ENCODE measurements around the gene GALNTL6. TPM values are rescaled to one million over a fixed set of nuclear protein-coding genes. Genes with fewer than 3 reads are reported as not detected.

Gene GALNTL6
- total RNA-seq, 4 donors from 2014 or later = 0.26 to 4.0 (median 1.5) TPM; not detected in 1

DNA sequence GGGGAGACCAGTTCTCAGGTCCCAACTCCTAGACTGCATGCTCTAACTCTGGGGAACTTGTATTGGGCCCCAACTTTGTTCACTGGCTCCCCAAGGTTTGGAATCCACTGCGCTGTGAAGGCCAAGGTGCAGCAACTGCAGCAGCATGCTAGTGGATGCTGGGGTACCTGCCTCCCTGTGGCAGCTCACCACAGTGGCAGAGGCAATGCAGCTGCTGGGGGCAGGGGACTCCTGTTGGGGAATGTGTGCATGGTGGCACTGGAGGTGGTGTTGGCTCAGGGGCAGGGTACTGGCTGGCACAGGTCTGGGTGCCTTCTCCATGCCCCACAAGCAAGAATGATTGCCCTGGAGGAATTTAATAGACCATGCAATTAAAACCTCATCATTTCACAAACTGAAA is 862.0 kb downstream of the GALNTL6 start:
- Histone ChIP-seq H3K36me3 (no peaks in the 10 kb centered on the region), H3K27me3 (no peaks in the 10 kb centered on the region), H3K9me3 (no peaks in the 10 kb centered on the region), H3K27ac (no peak overlapping the region), H3K4me1 (no peaks in the 10 kb centered on the region), H3K4me3 (no peak overlapping the region)
- 91% methylated on average over 1 of the region's 1 CpG for WGBS
- TF ChIP-seq EP300 (IDR thresholded peaks at IDR 0.05) (no peak), POLR2AphosphoS5 (IDR thresholded peaks at IDR 0.05) (no peak), POLR2A (IDR thresholded peaks at IDR 0.05) (no peak)
- TF ChIP-seq, protein P1, sequence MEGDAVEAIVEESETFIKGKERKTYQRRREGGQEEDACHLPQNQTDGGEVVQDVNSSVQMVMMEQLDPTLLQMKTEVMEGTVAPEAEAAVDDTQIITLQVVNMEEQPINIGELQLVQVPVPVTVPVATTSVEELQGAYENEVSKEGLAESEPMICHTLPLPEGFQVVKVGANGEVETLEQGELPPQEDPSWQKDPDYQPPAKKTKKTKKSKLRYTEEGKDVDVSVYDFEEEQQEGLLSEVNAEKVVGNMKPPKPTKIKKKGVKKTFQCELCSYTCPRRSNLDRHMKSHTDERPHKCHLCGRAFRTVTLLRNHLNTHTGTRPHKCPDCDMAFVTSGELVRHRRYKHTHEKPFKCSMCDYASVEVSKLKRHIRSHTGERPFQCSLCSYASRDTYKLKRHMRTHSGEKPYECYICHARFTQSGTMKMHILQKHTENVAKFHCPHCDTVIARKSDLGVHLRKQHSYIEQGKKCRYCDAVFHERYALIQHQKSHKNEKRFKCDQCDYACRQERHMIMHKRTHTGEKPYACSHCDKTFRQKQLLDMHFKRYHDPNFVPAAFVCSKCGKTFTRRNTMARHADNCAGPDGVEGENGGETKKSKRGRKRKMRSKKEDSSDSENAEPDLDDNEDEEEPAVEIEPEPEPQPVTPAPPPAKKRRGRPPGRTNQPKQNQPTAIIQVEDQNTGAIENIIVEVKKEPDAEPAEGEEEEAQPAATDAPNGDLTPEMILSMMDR (IDR thresholded peaks at IDR 0.05) = no peak
- DNase-seq (ENCODE audit: low spot score in 2 of 2) = no peak

DNA sequence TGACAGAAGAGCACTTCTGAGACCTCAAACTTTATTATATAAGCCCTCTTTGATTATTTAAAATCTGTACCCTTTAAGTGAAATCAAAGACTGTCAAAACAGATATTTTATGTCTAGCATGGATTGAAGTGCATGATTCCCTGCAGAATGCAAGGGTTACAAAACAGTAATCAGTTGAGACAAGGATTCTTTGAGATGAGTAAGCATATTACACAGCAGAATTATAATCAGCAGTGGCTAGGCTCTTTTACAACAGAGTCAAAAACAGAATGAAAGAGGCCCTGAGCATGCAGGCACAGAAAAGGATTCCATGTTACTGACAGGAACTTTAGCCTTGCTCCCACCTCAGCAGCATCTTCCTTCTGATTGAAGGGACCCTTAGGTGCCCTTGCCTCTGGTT is 867.5 kb downstream of the GALNTL6 start:
- H3K27me3 ChIP-seq = no peaks in the 10 kb centered on the region
- DNase-seq (ENCODE audit: low spot score in 2 of 2) = no peak
- no peaks in the 10 kb centered on the region for H3K9me3 ChIP-seq
- no peaks in the 10 kb centered on the region for H3K4me1 ChIP-seq
- no peak for TF ChIP-seq POLR2AphosphoS5 (IDR thresholded peaks at IDR 0.05)
- TF ChIP-seq EP300 (IDR thresholded peaks at IDR 0.05) = no peak
- TF ChIP-seq, protein P1 (IDR thresholded peaks at IDR 0.05) = no peak
- TF ChIP-seq POLR2A (IDR thresholded peaks at IDR 0.05) = no peak
- no peak overlapping the region for H3K27ac ChIP-seq
- no peaks in the 10 kb centered on the region for H3K36me3 ChIP-seq
- H3K4me3 ChIP-seq = no peak overlapping the region

DNA sequence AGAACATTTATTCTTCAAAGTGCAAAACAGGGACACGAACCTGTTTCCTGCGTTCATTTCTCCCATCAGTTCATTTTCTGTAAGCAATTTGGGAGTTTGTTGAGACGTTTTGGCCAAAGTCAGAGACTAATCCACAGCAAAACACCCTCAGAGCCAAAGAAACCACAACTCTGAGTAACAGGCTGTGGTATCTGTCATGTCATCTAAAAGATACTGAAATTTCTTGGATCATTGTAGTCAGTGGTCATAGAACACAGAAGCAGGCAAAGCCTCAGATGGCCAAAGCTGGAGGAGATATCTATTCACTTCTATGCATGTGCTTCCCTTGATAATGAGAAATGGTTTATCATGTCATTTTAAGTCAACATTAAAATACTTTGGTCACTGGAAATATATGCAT is 869.8 kb downstream of the GALNTL6 start:
- H3K27me3 ChIP-seq = no peaks in the 10 kb centered on the region
- WGBS = 73% methylated on average over 3 of the region's 3 CpGs

DNA sequence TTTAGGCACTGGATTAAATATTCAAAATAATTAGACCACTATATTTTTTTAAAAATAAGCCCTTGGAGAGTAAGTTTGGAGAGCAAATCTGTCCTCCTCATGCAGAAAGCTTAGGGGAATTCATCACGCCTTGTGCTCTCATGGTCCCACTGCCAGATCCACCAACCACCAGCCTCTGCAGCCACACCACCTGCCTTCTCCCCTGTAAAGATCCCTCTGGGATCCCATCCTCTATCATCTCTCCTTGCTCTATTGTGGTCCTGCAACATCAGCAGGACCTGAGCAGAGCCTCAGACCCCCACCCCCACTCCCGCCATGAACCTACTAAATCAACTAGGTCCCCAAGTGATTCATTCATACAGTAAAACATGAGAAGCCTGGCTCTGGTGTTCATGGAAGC is 872.8 kb downstream of the GALNTL6 start:
- Histone ChIP-seq H3K27ac (no peak overlapping the region), H3K9me3 (no peaks in the 10 kb centered on the region), H3K36me3 (no peaks in the 10 kb centered on the region), H3K4me3 (no peak overlapping the region), H3K4me1 (no peaks in the 10 kb centered on the region), H3K27me3 (no peaks in the 10 kb centered on the region)
- WGBS = 89% methylated on average over 2 of the region's 2 CpGs
- TF ChIP-seq EP300 (IDR thresholded peaks at IDR 0.05) = no peak
- TF ChIP-seq POLR2AphosphoS5 (IDR thresholded peaks at IDR 0.05) = no peak
- TF ChIP-seq POLR2A (IDR thresholded peaks at IDR 0.05) = no peak
- TF ChIP-seq, protein P1 (IDR thresholded peaks at IDR 0.05) = no peak
- DNase-seq (ENCODE audit: low spot score in 2 of 2) = no peak

More for the DNA sequence above, 869.8 kb downstream of the GALNTL6 start:
- no peak overlapping the region for H3K27ac ChIP-seq
- DNase-seq (ENCODE audit: low spot score in 2 of 2) = no peak
- no peaks in the 10 kb centered on the region for H3K36me3 ChIP-seq
- H3K4me3 ChIP-seq = no peak overlapping the region
- no peaks in the 10 kb centered on the region for H3K4me1 ChIP-seq
- no peaks in the 10 kb centered on the region for H3K9me3 ChIP-seq
- no peak for TF ChIP-seq POLR2AphosphoS5 (IDR thresholded peaks at IDR 0.05)
- no peak for TF ChIP-seq EP300 (IDR thresholded peaks at IDR 0.05)
- no peak for TF ChIP-seq POLR2A (IDR thresholded peaks at IDR 0.05)
- TF ChIP-seq, protein P1 (IDR thresholded peaks at IDR 0.05) = no peak

DNA sequence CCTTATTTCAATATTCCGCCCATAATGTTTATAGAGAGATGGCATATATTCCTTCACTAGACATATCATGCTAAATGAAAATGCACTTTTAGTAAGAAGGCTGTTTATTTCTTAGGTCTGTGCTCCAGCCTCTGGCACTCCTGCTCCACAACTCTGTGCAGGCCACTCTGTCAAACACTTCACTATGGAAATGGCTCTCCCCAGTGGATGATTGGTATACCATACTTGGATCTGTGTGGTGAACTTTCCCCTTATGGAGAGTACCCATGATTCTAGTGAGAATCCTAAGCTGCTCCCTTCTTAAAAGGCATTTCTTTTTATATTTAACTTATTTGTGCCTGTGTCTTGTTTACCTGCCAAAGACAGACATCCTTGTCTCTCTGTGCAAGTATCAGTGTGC is 875.3 kb downstream of the GALNTL6 start:
- H3K4me1 ChIP-seq = no peaks in the 10 kb centered on the region
- TF ChIP-seq POLR2A (IDR thresholded peaks at IDR 0.05) = no peak
- TF ChIP-seq, protein P1 (IDR thresholded peaks at IDR 0.05) = no peak
- no peak for TF ChIP-seq POLR2AphosphoS5 (IDR thresholded peaks at IDR 0.05)
- no peak for TF ChIP-seq EP300 (IDR thresholded peaks at IDR 0.05)
- no peaks in the 10 kb centered on the region for H3K27me3 ChIP-seq
- peaks cover 16% of the 10 kb centered on the region for H3K9me3 ChIP-seq
- WGBS = 96% methylated on average over 1 of the region's 1 CpG
- H3K36me3 ChIP-seq = no peaks in the 10 kb centered on the region
- H3K27ac ChIP-seq = no peak overlapping the region
- no peak overlapping the region for H3K4me3 ChIP-seq
- DNase-seq (ENCODE audit: low spot score in 2 of 2) = no peak

All from suprapubic skin (tissue), 4 donors.